Activated T-cell treated with anti-CD3 and anti-CD28 coated beads for 48 hours (primary cell): ENCODE data around the gene ATP2A2.
A peak's percentile ranks its signal among the peaks of the same experiment; 100 is the strongest.

ENCODE experiments used
- DNase-seq: peaks from one replicate; pipeline ENCODE4 v3.0.0-alpha.2; 2020; ENCODE audit warnings: low read depth

ATP2A2 gene

GRCh38 chr12:110262442-110263388 is 18.3 kb upstream of the ATP2A2 start:
- no peak for DNase-seq

DNA sequence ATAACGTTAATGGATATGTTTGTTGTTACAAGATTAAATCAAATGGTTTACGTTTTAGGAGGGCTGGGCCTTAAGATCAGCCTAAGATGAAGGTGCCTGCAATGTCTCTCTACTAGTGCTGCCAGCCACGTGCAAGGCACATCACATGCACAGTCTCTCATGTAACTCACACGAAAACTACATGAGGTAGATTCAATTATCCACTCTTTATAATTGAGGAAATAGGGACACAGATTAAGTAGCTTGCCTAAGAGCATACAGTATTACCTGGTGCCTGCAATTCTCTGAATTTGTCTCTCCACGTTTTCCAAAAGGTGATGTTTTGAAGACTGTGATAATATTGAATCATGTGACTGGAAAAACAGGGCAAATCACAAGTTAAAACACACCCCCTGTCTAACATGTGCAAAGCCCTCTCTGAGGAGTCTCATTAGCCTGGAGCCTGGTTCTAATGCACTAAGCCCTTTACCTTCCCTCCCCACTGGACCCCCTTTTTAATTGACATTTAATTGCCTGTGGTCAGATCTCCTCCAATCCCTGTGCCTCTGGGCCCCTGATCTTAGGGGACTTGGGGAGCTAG is 14.6 kb upstream of the ATP2A2 start:
- DNase-seq = no peak

GRCh38 chr12:110266980-110267620 is 13.9 kb upstream of the ATP2A2 start:
- no peak for DNase-seq

DNA sequence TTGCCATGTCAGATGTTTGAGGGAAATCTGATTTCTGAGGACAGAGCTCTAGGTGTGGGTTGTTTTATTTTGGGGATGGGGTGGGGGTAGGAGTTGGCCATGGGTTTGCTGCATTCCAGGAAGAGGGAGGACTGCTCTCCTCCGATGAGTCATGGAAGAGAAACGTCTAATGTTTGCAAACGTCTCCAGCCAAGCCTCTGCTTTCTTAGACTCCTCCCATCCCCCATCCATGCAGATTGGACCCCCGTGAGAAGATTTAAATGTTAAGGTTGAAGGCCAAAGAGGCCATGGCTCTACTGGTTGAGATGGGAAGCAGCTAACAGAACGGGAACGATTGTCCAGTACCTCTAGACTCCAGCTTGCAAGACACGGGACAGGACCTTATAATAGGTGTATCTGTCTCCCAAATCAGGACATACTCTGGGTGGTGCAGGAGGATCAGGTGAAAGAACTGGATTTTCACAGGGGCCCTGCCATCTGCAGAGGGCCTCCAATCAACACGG is 11.4 kb upstream of the ATP2A2 start:
- no peak for DNase-seq

GRCh38 chr12:110270125-110270962 is 10.7 kb upstream of the ATP2A2 start:
- DNase-seq = no peak

DNA sequence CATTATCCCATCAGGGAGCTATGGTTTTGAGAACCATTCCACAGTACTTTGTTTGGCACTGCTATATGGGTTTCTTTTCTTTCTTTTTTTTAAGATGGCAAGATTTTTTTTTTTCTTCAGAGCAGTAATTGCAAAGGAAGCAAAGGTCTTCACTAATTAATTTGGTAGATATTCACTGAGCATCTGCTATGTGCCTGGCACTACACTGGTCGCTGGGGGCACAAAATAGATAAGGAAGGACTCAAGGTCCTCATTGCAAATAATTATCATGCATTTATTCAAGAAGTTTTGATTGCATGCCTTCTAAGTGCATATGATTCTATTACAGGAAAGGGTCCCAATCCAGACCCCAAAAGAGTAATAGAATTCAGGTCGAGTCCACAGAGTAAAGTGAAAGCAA is 10.0 kb upstream of the ATP2A2 start:
- no peak for DNase-seq

- DNase-seq = no peak
These were observed 3.4 kb upstream of the ATP2A2 start for GRCh38 chr12:110277530-110278254.

GRCh38 chr12:110278255-110278536 is 2.9 kb upstream of the ATP2A2 start:
- DNase-seq = no peak

GRCh38 chr12:110279566-110280375 is 1.3 kb upstream of the ATP2A2 start:
- DNase-seq = no peak

GRCh38 chr12:110280392-110280778 is 662 bp upstream of the ATP2A2 start:
- DNase-seq = peak; percentile 31

GRCh38 chr12:110281549-110282299 is 677 bp downstream of the ATP2A2 start:
- peak; percentile 52 for DNase-seq

- no peak for DNase-seq
These were observed 1.3 kb downstream of the ATP2A2 start for GRCh38 chr12:110282300-110282860.

GRCh38 chr12:110282956-110283817 is 2.1 kb downstream of the ATP2A2 start:
- DNase-seq = no peak

- no peak for DNase-seq
These were observed 3.5 kb downstream of the ATP2A2 start for GRCh38 chr12:110284597-110284996.

DNA sequence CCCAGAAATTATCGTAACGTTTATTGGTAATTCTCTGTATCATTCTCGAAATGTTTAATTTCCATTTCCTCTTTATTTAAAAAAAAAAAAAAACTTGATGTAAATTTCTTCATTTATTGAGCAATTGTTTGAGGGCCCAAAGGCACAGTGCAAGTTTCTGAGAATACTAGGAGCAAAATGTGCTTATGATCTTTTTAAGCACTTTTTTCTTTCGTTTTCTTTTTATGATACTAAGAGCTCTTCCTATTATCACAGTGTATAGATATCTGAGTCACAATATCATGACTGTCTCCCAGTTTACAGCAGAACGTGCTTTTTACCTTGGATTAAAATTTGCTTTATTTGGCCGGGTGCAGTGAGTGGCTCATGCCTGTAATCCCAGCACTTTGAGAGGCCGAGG is 5.6 kb downstream of the ATP2A2 start:
- DNase-seq = no peak

DNA sequence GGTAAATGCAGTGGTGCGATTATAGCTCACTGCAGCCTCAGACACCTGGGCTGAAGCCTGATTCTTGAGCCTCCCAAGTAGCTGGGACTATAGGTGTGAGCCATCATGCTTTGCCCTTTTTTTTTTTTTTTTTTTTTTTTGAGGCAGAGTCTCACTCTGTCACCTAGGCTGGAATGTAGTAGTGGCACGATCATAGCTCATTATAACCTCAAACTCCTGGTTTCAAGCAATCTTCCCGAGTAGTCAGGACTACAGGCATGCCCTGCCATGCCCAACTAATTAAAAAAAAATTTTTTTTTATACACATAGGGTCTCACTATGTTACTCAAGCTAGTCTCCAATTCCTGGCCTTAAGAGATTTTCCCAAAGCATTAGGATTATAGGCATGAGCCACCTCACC is 6.9 kb downstream of the ATP2A2 start:
- no peak for DNase-seq

DNA sequence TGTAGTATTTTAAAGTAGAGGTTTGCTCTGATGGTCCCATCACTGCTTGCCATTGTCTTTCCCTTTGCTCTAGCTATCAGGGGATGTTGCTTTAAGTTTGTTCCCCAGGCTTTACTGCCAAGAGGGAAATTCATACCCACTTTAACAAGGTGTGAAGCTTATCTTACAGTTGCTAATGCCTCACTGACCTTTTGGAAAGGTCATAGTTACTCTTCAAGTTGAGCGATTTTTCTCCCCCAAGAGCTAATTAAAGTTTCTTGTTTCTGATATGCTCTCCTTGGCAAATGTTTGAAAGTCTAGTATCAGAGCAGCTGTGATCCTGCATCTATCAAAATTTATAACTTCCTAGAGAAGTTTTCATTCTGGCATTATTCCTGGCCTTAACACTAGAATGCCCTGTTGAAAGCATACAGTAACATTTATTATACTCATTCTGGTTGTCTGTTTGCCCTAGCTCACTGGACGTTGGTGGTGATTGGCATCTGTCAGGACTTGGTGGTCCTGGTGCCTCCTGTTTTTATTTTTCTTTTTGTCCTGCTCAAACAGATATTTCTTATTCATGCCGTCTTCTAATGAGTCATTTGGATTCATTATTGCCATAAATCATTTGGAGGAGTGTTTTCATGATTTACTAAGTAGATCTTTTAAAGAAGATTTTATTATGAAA is 8.1 kb downstream of the ATP2A2 start:
- no peak for DNase-seq

GRCh38 chr12:110289711-110290078 is 8.6 kb downstream of the ATP2A2 start:
- DNase-seq = no peak
